Hematopoietic multipotent progenitor cell treated with erythropoietin and hydrocortisone succinate and interleukin-3 and kit ligand, for 4 days (in vitro differentiated cells): ENCODE results near the gene ALDH1B1.
"Not testable (repeated sequence)": the region's sequence is repeated elsewhere in the genome, so short reads cannot be mapped to it uniquely, and the experiment has no call there.

Experiments used
- DNase-seq: peaks from one replicate; pipeline ENCODE4 v3.0.0-alpha.2; 2015

ALDH1B1 gene

GRCh38 chr9:38388283-38389223, 3.9 kb upstream of the ALDH1B1 start:
- DNase-seq = no peak

DNA sequence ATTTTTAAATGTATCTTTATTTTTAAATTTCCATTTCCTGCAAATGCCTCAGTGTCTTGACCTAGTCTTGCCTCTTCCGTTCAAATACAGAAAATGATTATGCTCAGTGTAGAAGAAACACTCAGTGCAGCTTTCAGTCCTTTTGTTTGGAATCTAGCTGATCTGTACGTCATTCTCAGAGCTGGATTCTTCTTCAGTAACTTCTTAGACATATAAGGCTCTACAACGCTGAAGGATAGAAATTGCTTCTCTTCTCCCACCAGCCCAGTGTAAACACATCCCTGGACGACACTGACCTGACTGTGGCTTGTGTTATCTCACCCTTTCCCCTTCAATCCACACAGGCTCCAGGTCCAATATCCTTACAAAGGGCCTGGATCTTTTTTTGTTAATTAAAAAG, 3.2 kb upstream of the ALDH1B1 start:
- DNase-seq = no peak

- peak; percentile 40 for DNase-seq
Measured at GRCh38 chr9:38390442-38390841, 2.1 kb upstream of the ALDH1B1 start.

- no peak for DNase-seq
Measured at GRCh38 chr9:38390851-38391250, 1.7 kb upstream of the ALDH1B1 start.

DNA sequence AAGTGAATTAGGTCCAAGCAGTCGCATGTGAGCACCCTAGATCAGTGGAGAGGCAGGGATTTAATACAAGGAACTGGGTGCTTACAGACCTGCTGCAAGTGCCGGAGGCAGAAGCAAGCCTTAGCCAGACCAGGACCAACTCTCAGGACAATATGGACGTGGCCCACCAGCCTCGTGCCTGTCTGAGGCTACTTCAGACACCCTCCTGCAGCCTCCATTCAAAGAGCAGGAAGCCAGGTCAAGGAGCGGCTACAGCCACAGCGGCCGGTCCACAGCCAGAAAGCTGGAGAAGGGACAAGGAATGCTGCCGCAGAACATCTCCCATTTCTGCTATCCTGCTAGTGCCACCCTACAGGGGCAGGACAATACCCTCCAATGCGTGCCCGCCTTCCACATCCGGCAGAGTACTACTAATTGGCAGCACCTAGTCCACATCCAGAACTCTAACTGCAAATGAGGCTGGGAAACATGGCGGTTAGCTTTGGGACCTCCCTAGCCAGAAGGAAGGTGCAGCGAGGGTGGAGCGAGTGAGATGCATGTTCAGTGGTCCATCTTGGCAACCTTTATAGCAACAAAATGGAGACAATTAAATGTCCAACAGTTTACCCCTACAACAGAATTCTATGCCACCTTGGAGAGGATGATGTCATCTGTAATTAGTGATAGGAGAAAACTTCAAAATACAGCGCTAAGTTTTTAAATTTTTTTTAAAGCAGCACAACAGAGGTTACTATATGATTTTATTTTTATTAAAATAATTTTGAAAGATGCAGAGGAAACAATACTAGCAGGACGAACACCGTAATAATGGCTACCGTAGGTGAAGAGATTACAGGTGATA, 1.0 kb upstream of the ALDH1B1 start:
- no peak for DNase-seq

GRCh38 chr9:38393128-38393796, 760 bp downstream of the ALDH1B1 start:
- DNase-seq = peak; percentile 39

DNA sequence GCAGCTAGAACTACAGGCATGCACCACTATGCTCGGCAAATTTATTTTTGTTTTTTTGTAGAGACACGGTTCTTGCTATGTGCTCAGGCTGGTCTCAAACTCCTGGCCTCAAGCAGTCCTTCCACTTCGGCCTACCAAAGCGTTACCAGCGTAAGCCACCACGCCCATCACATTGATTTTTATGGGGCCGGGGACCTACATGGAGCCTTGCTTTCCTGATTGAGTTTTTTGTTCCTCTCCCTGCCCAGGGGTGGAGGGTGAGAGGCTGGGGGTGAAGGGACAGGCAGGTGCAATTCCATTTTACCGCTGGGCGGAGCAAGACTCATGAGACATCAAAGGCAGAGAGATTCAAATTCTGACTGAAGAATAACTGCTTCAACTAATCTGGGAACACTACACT, 1.9 kb downstream of the ALDH1B1 start:
- no peak for DNase-seq

DNA sequence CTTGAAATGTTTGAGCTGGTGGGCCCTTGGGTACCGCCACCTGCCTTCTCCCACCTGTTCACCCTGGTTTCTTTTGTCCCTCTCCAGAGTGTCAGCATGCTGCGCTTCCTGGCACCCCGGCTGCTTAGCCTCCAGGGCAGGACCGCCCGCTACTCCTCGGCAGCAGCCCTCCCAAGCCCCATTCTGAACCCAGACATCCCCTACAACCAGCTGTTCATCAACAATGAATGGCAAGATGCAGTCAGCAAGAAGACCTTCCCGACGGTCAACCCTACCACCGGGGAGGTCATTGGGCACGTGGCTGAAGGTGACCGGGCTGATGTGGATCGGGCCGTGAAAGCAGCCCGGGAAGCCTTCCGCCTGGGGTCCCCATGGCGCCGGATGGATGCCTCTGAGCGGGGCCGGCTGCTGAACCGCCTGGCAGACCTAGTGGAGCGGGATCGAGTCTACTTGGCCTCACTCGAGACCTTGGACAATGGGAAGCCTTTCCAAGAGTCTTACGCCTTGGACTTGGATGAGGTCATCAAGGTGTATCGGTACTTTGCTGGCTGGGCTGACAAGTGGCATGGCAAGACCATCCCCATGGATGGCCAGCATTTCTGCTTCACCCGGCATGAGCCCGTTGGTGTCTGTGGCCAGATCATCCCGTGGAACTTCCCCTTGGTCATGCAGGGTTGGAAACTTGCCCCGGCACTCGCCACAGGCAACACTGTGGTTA, 3.3 kb downstream of the ALDH1B1 start:
- no peak for DNase-seq

- no peak for DNase-seq
Measured at GRCh38 chr9:38396371-38396671, 3.8 kb downstream of the ALDH1B1 start.

DNA sequence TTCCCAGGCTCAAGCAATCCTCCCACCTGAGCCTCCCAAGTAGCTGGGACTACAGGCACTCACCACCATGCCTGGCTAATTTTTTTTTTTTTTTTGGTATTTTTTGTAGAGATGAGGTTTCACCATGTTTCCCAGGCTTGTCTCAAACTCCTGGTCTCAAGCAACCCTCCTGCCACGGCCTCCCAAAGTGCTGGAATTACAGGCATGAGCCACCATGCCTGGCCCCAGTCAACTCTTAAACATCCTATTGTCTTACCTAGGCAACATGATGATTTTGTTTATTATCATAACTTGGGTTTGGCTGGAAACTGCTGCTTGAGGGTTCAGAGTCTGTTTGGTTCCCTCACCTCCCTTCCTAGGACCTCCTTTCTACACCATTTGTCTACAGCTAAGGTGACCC, 6.7 kb downstream of the ALDH1B1 start:
- DNase-seq = not testable (repeated sequence)

DNA sequence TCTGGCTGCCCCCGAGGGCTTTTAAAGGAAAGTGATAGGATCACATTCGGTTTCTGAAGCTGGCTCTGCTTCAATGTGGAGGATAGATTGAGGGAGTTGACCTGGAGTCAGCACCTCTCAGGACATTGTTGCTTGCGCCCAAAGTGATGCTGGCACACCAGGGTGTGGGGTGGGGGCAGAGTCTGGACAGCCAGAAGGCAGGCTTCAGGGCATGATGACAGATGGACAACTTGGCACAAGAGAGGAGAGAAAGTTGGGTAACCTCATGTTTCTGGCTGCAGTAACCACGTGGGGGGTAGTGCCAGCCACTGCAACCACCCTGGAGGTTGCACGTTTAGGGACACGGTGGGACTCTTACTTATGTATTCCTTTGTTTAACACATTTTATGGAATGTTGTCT, 9.5 kb downstream of the ALDH1B1 start:
- DNase-seq = no peak

GRCh38 chr9:38404314-38404713, 11.8 kb downstream of the ALDH1B1 start:
- no peak for DNase-seq

DNA sequence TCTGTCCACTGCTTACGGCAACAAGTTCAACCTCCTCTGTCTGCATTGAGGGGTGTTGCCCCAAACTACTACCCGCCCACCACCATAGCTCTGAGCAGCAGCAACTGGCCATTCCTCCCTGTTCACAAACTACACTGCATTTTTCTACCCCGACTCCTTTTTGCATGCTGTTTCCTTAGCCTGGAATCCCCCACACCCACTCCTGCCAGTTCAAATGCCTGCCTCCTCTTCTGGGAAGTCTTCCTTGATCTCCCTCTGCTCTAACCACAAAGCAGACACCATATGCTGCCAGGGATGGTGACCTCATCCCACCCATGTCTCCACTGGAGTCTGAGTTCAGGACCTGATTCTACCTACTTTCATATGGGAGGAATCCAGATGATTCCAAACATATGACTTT, 13.3 kb downstream of the ALDH1B1 start:
- no peak for DNase-seq

DNA sequence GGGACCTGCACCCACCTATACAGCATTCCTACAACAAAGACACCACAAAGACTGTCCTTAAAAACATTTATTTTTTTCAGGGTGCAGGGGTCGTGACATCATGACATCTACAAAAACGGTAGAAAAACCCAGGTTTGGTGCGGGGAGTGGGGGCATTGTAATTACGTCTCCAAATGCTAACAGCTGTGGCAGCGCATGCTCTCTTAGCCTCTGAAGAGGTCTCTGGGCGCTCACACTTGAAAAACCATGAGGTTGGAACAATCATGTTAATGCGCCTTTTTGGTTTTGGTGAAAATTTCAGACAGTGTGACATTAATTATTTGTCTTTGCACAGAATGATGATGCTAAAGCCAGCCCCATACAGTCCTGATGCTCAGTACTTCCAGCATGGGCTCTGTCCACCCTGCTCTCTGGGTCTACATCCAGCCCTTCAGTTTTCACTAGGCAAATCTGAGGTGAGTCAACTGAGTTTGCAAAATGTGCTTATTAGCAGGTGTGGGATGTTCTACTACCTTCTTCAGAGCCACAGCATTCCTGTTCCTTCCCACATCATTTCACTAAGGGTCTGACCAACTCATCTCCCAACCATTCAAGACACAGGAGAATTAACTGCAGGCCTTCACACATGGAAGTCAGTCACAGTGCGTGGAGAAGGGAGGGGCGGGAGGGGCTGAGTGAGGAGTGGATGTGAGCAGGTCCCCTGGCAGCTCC, 14.1 kb downstream of the ALDH1B1 start:
- DNase-seq = no peak

GRCh38 chr9:38408719-38409118, 16.2 kb downstream of the ALDH1B1 start:
- no peak for DNase-seq

GRCh38 chr9:38412751-38413150, 20.2 kb downstream of the ALDH1B1 start:
- DNase-seq = no peak

GRCh38 chr9:38413283-38413682, 20.8 kb downstream of the ALDH1B1 start:
- DNase-seq = no peak

DNA sequence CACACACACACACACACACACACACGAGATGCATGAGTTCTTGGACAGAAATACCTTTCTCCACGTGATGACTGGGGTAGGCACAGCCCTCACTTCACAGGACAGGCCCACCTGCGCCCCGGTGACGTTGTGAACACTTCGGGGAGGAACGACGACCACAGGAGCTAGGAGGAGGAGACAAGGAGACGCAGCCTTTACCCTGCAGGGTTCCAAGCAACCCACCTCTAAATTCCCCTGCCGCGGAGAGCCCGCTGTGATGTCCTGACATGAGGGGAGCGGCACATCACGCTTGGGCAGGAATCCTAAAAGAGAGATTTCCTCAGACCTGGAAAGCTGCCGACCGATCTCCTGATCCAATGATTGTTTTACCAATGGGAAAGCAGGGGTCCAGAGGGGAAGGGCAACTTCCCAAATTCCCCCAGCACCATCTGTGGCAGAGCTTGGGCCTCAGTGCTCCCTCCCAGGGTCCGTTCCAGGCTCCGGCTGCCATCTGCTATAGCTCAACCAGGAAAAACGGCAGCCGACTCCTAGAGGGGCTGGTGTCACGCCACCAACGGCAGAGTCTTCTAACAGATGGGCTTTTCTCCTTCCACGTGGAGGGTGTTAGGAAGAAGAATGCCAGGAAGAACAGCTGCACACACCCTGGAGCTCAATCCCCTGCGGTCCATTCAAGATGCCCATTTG, 21.7 kb downstream of the ALDH1B1 start:
- DNase-seq = no peak

- no peak for DNase-seq
Measured at GRCh38 chr9:38415856-38416255, 23.4 kb downstream of the ALDH1B1 start.

DNA sequence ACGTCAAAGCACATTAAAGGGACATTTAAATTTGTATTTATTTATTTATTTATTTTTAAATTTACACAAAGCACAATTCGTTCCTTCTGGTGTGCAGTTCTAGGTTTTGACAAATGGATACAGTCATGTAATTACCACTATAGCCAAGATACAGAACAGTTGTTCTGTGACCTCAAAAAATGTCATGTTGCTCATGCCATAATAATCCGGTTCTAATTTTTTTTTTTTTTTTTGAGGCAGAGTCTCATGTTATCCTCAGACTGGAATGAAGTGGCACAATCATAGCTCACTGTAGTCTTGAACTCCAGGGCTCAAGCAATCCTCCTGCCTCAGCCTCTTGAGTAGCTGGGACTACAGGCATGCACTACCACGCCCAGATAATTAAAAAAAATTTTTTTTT, 24.0 kb downstream of the ALDH1B1 start:
- DNase-seq = no peak
